HG02870 (cell line): Measurements from ENCODE around the gene GOLGA1.
"Not testable (repeated sequence)": the region's sequence is repeated elsewhere in the genome, so short reads cannot be mapped to it uniquely, and the experiment has no call there.

Experiments
- ATAC-seq: cut with Tn5 transposase; IDR thresholded peaks from one replicate; pipeline ENCODE4 v1.9.1; 2021; ENCODE audit warnings: mild to moderate bottlenecking, moderate library complexity; ENCODE audit not compliant: unreplicated experiment

GOLGA1 gene

GRCh38 chr9:124941679-124942561, 1.0 kb upstream of the GOLGA1 start:
- peak; percentile 10 for ATAC-seq

DNA sequence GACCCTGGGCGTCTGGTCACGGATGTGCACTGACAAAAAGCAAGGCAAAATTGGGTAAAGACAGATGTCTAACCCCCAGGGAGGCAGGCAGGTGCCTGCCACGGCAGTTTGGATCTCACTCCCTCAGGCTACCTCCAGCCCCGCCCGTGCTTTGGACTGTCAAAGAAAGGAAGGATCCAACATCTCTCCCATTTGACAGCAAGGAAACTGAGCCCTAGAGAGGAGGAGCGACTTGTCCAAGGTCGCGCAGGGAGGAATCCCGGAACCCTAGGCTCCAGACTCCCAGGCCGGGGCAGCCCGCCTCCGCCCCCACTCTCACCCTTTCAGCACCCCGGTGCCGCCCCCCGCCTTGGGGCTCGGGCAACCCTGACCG, 376 bp downstream of the GOLGA1 start:
- ATAC-seq = peak; percentile 23

DNA sequence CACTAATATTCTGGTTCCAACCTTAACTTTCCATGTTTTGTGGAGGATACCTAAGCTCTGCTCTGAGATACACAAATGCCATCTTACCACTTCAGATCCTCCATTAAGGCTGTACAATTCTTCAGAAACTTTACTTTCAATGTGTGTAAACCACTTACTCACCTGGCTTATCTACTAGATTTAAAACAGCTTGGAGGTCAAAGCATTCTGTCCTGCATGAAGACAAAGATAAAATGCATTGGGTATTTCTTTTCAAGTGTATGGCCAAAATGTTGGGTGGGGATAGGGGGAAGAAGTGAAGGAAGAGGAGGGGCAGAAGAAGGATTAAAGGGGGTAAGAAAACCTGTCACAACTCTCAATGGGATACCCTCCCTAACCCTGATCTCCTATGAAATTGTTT, 939 bp downstream of the GOLGA1 start:
- ATAC-seq = no peak

- ATAC-seq = no peak
These were observed 6.6 kb downstream of the GOLGA1 start for GRCh38 chr9:124934290-124934689.

GRCh38 chr9:124932333-124932732, 8.6 kb downstream of the GOLGA1 start:
- no peak for ATAC-seq

- ATAC-seq = no peak
These were observed 11.4 kb downstream of the GOLGA1 start for GRCh38 chr9:124929464-124929863.

GRCh38 chr9:124928116-124928515, 12.8 kb downstream of the GOLGA1 start:
- ATAC-seq = no peak

DNA sequence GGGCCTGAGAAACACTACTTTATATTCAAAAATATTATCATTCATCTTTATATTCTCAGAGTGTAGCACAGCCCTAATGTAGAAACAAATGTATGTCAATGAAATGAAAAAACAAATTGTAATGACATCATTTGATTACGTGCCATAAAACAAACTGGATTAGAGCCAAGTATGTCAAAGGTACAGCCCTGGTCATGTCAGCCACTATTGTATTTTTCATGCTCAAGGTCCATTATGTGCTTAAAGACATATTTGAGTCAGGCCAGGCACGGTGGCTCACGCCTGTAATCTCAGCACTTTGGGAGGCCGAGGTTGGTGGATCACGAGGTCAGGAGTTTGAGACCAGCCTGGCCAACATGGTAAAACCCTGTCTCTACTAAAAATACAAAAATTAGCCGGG, 20.5 kb downstream of the GOLGA1 start:
- not testable (repeated sequence) for ATAC-seq

DNA sequence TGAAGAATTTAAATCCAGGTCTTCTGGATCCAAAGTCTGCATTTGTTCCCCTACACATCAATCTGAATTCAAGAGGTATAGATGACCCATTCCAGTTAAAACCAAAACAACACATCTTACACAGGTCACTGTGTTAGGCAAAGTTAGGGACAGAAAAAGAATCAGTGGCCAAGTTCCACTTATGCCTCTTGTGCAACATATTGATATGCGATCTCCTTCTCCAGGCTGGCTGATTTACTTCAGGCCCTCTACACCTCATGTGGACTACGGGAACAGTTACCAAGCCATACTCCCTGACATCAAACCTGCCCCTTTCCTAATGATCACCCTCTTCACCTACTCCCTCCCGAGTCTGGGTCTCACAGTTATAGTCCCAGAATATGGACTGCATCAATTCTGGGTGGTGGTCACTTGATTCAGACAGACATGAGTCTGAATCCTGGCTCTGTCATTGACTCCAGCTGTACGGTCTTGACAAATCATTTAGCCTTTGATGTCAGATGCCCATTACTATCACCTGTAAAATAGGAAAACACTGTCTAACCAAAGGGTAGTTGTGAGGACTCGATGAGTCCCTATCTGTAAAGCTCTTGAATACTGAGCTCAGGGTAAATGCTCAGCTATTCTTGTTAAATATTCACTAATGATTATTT, 26.0 kb downstream of the GOLGA1 start:
- ATAC-seq = no peak

DNA sequence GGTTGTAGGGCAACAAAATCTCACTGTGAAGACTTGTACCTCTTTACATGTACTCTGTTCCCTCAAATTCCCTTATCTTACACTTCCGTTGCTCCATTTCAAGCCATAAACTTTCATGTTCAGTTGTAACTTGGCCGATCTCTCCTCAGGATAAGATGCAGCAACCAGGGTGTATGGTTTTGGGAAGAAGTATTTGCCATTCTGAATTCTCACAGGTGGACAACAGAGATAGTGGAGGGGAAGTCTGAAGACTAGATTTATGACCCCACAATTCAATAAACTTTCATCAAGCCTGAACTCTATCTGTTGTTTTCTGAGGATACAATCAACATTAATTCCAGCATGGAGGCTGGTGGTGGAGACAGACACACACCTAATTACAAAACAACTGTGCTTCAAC, 27.5 kb downstream of the GOLGA1 start:
- ATAC-seq = no peak

- ATAC-seq = no peak
These were observed 29.1 kb downstream of the GOLGA1 start for GRCh38 chr9:124911766-124912165.

DNA sequence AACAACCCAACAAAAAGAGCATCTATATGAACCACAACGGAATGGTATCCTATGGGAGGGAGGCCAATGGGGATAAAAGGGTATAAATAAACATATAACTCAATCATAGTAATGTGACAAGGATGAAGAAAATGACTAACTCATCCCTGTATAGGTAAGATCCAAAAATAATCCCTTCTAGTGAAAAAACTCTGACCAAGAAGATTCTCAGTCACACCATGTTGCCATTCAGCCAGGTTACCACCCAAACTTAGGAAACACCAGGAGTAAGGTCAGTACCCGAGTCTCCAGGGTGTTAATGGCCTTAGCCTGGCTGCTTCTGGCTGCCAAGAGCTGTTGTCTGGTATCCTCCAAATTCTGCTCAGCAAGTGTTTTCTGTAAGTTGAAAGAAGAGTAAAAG, 32.8 kb downstream of the GOLGA1 start:
- ATAC-seq = no peak

- ATAC-seq = no peak
These were observed 33.9 kb downstream of the GOLGA1 start for GRCh38 chr9:124906966-124907365.

GRCh38 chr9:124899845-124900244, 41.0 kb downstream of the GOLGA1 start:
- ATAC-seq = no peak

DNA sequence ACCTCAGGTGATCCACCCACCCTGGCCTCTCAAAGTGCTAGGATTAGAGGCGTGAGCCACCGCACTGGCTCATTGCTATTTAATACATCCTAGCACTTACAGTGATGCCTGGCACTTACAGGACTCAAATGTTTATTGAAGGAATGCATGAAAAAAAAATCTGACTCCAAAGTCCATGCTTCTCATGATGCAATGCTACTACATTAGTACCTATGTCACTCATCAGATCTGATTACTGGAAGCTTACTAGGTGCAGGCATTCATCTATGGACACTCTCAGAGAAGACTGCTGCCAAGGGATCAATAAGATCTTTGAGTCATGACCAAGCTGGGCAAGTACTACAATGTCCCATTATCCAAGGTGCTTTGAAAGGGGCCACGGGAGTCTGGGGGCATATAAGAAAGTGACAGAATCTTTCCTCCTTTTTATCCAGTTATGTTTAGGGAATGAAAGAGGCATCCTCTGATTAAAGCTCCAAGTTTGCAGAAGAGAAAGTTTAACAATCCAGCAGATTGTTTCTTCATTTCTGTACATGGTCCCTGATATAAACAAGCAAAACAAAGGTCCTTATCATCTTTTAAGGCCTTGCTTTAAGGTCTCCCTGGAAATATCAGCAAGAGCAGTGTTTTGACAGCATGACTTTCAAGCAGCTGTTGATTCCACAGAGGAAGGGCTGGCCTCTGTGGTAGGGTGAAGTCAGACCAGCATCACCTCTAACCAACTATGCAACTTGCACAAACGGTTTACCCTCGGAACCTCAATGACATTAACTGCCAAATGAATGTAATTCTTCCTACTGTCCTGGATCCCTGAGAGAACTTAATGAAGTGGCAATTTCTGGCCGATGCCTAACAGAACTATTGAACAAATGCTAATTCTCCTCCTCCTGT, 43.1 kb downstream of the GOLGA1 start:
- ATAC-seq = no peak

- no peak for ATAC-seq
These were observed 46.1 kb downstream of the GOLGA1 start for GRCh38 chr9:124894741-124895170.

- no peak for ATAC-seq
These were observed 46.7 kb downstream of the GOLGA1 start for GRCh38 chr9:124894035-124894740.

DNA sequence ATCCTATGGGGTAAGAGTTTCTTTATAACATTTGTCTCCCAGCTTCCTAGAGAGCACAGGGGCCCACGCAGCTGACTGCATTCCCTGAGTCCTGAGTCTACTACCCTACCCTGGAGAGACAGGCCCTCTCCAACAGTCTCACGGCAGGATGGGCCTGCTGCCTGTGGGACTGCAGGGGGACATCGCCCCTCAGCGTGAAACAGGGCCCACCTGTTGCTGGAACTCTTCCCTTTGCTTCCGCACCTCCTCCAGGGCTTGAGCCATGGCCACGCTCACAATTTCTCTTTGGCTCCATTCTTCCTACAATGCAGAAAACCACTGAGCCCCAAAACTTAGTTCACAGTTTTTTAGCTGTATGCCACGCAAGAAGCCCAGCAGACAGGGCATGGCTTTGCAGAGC, 50.7 kb downstream of the GOLGA1 start:
- no peak for ATAC-seq

DNA sequence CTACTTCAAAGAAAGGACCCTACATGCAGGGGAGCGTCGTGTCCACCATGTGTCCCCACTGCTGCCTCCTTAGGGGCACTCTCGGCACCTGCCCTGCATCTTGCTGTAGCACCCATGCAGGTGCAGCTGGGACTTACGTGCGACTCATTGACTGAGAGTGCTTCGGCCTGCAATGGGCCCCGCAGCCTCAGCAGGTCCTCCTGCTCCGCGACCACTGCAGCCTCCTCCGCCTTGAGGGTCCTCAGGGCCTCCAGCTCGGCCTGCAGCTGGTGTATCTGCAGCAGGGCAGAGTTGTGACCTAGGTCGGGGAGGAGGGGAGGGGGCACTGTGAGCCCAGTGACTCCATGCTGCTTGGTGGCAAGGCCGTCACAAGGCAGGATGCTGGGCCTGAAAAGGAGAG, 51.9 kb downstream of the GOLGA1 start:
- ATAC-seq = no peak

- no peak for ATAC-seq
These were observed 53.1 kb downstream of the GOLGA1 start for GRCh38 chr9:124887832-124888231.
